NCI-H146 treated with DMSO at 0.1 percent for 48 hours (cell line): ENCODE measurements around the gene EXOC2.

Experiments
- DNase-seq: peaks from one replicate; lab custom pipeline; 2025; ENCODE audit not compliant: unreplicated experiment; lab: John Stamatoyannopoulos, UW

EXOC2 gene

GRCh38 chr6:447381-448165 lies 245.4 kb downstream of the EXOC2 start:
- no peak for DNase-seq

GRCh38 chr6:446418-447366 lies 246.2 kb downstream of the EXOC2 start:
- no peak for DNase-seq

GRCh38 chr6:445571-446417 lies 247.1 kb downstream of the EXOC2 start:
- no peak for DNase-seq

- no peak for DNase-seq
Measured at GRCh38 chr6:444653-445275, 248.2 kb downstream of the EXOC2 start.

- no peak for DNase-seq
Measured at GRCh38 chr6:443621-444159, 249.2 kb downstream of the EXOC2 start.

GRCh38 chr6:441126-441920 lies 251.6 kb downstream of the EXOC2 start:
- DNase-seq, result no peak

GRCh38 chr6:439641-440167 lies 253.2 kb downstream of the EXOC2 start:
- peak; percentile 35 for DNase-seq

- no peak for DNase-seq
Measured at GRCh38 chr6:438634-439170, 254.2 kb downstream of the EXOC2 start.

- no peak for DNase-seq
Measured at GRCh38 chr6:437037-437392, 255.9 kb downstream of the EXOC2 start.

GRCh38 chr6:436308-437036 lies 256.5 kb downstream of the EXOC2 start:
- DNase-seq, result no peak

- DNase-seq, result no peak
Measured at GRCh38 chr6:435441-436307, 257.3 kb downstream of the EXOC2 start.
